GM19395 (cell line): ENCODE measurements around the gene RSKR.
"Not testable (repeated sequence)": the region's sequence is repeated elsewhere in the genome, so short reads cannot be mapped to it uniquely, and the experiment has no call there.

Source experiments
- ATAC-seq: cut with Tn5 transposase; IDR thresholded peaks from one replicate; pipeline ENCODE4 v1.9.1; 2021; ENCODE audit warnings: mild to moderate bottlenecking, moderate library complexity; ENCODE audit not compliant: unreplicated experiment

Gene RSKR, protein sequence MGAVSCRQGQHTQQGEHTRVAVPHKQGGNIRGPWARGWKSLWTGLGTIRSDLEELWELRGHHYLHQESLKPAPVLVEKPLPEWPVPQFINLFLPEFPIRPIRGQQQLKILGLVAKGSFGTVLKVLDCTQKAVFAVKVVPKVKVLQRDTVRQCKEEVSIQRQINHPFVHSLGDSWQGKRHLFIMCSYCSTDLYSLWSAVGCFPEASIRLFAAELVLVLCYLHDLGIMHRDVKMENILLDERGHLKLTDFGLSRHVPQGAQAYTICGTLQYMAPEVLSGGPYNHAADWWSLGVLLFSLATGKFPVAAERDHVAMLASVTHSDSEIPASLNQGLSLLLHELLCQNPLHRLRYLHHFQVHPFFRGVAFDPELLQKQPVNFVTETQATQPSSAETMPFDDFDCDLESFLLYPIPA

DNA sequence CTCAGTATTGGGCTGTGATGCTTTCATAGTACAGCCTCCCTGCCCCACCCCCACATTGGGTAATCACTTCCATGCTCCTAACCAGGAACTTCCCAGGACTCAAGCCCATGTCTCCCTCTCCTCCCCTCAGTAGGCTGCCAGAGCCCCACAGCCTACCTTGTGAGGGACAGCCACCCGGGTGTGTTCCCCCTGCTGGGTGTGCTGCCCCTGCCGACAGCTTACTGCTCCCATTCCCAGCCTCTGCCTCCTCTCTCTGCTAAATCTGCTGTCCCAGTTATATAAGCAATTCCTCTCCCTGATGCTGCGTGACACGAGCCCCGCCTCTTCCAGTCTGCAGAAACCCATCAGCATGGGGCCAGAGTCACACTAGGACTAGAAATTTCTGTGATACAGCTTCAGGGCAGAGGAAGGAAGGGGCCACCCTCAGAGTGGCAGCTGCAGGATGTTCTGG is at the start of gene RSKR:
TSS of gene RSKR (minus strand) at position 255 of the 451 bp plus-strand sequence. CDS start at position 231, 24 bp downstream.
- ATAC-seq: no peak

DNA sequence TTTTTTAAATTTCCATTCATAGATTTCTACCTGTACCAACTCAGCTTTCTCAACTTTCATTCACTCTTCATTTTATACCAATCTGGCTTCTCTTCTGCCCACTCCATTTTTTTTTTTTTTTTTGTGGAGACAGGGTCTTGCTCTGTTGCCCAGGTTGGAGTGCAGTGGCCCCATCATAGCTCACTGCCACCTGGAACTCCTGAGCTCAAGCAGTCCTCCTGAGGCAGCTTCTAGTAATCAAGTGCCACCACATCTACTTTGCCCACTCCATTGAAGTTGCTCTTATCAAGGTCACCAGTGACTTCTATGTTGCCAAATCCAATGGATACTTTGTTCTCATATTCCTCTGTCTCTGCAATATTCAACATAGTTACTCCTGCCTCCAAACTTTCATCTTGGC is 49.7 kb upstream of the RSKR start:
- no peak for ATAC-seq

DNA sequence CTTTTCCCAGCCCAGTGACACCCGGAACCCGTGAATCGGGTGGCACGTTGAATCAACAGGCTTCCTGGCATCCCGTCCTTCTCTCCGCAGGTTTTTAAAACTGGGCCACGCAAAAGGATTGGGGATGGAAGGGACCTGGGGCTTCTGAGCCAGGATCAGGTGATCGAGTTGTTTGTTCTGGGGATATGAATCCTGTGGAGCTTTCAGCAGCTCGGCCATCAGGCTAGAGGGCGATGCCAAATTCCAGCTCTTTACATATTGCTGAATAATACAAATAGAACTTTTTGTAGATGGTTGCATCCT is 48.5 kb upstream of the RSKR start:
- no peak for ATAC-seq

DNA sequence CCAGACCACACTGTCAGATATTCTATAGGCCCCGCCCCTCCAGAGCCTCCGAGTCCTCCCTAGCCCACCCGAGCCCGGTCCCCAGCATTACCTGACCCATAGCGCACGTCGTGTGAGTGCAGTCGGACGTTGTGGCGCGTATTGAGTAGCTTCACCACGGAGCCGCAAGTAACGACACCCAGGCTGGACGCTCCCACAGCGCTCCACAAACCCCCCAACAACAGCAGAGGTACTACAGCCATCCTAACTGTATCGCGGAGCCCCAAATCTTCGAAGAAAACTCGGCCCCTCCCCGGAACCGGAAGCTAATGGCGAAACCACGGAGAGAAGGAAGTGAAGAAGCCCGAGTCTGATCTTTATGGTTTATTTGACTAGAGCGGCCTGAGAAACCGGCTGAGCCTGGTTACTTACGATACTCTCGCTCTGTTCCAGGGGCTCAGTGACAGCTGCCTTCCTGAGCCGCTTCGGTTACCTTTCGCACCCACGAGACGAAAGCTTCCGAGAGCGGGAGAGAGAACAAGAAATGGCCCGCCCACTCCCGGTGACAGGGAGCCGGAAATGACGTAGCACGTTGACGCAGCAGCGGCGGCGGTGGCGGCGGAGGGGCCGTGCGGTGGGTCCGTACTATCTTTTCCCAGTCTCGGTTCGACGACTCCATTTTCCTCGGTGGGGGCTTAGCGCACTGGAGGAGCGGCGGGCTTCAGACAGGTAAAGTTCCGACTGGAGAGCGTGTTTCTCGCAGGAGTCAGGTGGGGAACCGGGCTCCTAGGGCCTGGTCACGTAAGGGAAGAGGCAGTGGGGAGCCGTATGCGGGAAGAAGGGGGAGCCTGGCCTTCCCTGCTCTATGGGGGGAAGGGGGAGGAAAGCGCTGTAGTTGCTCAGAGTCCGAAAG is 47.9 kb upstream of the RSKR start, which contains the start of the genes SDF2 and SUPT6H:
TSS of gene SDF2 (minus strand) at position 272 of the 892 bp plus-strand sequence. CDS start at position 242, 30 bp downstream.
TSS of gene SUPT6H (plus strand) at position 571 of the 892 bp plus-strand sequence. CDS start 11,197 bp downstream, outside the sequence.
- peak; percentile 84 for ATAC-seq

DNA sequence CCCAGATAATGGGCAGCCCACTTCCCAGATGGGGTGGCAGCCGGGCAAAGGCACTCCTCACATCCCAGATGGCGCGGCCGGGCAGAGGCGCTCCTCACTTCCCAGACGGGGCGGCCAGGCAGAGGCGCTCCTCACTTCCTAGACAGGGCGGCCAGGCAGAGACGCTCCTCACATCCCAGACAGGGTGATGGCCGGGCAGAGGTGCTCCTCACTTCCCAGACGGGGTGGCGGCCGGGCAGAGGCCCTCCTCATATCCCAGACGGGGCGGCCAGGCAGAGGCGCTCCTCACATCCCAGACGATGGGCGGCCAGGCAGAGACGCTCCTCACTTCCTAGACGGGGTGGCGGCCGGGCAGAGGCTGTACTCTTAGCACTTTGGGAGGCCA is 45.5 kb upstream of the RSKR start:
- not testable (repeated sequence) for ATAC-seq

DNA sequence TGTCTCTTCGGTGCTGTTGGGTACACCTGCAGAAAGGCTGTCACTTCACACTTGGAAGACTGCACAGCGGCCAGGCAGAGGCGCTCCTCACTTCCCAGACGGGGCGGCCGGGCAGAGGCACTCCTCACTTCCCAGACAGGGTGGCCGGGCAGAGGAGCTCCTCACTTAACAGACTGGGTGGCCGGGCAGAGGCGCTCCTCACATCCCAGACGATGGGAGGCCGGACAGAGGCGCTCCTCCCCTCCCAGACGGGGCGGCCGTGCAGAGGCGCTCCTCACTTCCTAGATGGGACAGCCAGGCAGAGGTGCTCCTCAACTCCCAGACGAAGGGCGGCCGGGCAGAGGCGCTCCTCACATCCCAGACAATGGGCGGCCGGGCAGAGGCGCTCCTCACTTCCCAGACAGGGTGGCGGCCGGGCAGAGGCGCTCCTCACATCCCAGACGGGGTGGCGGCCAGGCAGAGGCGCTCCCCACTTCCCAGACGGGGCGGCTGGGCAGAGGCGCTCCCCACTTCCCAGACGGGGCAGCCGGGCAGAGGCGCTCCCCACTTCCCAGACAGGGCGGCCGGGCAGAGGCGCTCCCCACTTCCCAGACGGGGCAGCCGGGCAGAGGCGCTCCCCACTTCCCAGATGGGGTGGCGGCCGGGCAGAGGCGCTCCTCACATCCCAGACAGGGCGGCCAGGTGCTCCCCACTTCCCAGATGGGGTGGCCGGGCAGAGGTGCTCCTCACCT is 44.9 kb upstream of the RSKR start:
- ATAC-seq: not testable (repeated sequence)

DNA sequence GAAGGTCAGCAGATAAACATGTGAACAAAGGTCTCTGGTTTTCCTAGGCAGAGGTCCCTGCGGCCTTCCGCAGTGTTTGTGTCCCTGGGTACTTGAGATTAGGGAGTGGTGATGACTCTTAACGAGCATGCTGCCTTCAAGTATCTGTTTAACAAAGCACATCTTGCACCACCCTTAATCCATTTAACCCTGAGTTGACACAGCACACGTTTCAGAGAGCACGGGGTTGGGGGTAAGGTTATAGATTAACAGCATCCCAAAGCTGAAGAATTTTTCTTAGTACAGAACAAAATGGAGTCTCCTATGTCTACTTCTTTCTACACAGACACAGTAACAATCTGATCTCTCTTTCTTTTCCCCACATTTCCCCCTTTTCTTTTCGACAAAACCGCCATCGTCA is 44.4 kb upstream of the RSKR start:
- not testable (repeated sequence) for ATAC-seq

DNA sequence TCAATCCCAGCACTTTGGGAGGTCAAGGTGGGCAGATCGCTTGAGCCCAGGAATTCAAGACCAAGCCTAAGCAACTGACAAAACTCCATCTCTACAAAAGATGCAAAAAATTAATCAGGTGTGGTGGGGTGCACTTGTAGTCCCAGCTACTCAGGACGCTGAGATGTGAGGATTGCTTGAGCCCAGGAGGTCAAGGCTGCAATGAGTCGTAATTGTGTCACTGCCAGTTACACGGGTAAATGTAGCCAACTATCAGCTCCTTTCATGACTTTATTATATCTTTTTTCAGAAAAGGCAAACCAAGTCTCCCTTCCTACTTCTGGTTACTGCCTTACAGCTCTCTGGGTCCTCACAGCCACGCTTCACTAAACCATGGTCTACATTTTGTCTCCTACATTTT is 43.8 kb upstream of the RSKR start:
- no peak for ATAC-seq

DNA sequence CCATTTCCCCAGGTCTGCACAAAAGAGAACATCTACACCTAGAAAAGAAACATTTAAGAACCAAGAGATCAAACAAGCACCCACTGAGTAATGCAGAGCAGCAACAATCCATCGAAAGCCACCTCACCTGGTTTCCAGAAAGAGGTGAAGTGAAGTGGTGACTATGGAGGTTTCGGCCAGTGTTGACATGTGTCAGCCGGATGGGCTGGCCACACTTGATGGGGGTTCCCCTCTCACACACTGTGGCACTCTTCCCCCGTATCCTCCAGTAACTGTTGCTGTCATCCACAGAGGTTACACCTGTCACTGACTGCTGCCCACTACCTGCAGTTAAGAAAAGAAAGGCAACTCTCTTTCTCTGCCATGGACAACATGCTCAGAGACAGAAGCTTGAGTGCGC is 41.2 kb upstream of the RSKR start:
- ATAC-seq: no peak

DNA sequence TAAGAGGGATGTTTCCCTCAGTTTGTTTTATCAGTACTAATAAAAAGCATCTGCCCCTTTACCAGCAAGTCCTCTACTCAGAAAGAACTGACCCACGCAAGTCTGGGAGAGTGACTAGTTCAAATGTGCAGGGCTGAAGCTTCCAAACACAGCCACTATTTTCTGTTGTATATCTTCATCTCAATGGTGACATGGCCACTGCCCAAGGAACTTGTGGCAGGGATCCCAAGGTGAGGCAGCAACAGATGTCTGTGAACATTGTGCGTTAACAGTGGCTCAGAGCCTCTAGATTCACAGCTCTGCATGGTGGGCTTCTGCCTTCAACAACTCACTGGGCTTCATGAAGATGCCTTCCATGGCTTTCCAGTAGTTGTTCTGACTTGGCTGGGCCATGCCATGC is 34.7 kb upstream of the RSKR start:
- ATAC-seq: no peak

DNA sequence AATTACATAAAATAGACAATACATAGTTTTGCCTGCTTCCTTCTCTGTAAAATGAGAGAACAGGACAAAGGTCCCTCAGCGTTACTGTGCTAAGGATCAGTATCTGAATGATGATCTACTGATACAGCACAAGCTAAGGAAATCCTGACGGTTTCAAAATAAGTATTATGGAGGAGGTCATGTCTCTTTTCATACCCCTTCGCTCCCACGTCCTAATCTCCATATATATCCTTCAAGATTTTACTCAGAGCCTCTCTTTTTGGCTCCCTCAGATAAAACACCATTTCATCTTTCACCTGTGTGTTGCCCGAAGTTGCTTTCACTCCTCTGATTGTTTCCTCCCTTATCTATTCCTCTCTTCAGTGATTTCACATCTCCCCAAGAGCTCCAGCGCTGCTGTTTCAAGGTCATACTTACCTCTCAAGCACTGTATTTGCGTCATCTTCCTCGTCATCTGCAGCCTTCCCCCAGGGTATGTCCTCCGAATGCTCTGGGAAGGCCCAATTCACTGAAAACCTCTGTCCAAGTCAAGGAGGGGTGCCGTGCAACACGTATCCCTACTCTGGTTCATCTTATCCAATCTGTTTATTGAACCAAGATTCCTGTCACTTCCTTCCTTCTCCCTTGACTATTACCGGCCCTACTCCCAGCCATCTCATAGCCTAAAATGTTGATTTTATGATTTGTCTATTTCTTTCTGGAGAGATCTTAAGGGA is 32.2 kb upstream of the RSKR start:
- no peak for ATAC-seq

DNA sequence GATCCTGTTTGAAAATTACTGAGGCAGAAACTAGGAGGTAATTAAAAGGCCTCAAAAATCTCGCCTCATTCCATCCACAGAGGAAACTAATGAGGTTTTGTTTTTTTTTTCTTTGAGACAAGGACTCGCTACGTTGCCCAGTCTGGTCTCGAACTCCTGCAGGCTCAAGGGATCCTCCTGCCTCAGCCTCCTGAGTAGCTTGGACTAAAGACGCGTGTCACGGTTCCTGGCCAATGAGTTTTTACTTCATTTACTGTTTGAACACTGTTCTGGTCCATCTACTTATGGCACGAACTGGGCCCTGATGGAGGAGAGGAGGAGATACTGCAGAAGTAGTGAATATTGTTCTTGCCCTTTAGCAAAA is 31.6 kb upstream of the RSKR start:
- ATAC-seq: no peak

DNA sequence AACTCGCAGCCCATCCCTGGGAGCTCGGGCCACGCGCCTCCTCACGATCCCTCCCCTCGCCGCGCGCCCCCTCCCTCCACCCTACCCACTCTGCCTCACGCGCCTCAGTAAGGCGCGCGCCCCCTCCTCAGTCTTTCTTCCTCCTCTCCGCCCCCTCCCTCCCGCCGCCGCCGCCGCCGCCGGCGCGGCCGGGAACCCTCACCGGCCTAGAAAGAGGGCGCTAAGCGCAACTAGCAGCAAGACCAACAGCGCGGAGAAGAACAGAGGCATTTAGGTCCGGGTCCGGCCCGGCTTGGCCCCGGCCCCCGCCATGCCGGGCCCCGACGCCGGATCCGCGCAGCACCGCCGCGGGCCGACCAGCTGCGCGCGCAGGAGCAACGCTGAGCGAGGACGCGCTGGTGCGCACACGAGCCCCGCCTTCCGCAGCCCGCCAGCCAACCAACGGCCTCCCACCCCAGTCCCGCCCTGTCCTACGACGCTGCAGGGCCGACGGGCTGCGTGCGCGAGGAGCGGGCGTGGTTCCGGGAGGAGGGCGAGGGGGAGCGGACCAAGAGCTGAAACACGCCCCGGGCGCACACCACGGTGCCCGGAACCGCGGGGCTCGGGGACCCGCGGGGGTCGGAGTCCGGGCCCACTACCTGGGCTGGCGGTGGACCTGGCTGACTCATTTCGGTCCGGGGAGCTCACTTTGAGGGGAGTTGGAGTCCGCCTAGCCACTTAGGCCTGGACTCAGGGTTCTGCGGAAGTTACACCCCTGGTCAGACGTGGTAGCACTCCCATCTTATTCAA is 31.0 kb upstream of the RSKR start, which contains the start of gene BLTP2:
TSS of gene BLTP2 (minus strand) at position 372 of the 789 bp plus-strand sequence. CDS start at position 270, 102 bp downstream.
- ATAC-seq: peak; percentile 84

DNA sequence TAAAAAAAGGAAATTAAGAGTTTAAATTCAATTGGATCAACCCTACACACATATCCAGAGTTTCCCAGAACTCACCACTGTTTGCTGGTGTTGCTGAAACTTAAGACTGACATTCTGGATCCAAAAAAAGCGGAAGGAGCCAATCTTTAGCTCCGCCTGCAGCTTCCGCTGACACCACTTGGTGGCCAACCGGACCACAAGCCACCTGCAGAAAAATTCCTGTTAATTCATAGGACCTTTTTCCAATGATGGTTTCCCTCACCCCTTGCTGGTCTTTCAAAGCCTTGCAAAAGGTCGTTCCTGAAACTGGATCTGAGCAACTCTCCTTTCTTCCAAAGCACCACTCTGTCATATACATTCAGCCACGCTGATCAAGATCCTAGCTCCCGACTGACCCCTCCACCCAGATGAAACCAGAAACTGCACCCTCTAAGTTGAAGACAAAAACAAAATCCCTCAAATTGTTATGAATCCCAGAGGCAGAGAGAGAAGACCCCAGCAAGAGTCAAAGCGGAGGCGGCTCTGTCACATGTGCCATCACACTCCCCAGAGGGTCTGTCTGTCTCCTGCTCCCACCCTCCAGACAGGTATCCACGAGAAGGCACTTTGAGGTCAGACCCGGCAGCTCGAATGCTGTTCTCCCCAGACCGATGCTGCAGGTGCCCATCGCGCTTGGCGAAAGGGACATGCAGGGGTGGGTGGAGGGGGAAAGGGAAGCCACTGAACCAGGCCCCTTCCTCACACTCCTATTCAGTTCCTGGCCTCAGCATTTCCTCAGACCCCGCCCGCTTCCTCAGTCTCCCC is 30.2 kb upstream of the RSKR start:
- ATAC-seq: no peak

DNA sequence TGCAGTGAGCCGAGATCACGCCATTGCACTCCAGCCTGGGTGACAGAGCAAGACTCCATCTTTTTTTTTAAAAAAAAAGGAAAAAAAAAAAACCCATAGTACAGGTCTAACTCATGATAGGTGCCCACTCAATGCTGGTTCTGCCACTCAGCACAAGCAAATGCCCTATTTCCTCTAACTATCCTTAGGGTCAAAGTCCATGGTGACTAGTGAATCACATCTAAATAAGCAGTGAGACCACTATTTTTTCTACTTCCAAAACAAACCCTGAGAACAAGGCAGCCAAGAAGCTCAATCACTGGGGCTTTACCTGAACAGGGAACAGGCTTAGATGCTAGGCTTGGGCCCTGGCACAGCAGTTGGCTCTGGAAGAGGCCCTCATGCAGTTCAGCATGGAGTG is 27.6 kb upstream of the RSKR start:
- ATAC-seq: no peak

DNA sequence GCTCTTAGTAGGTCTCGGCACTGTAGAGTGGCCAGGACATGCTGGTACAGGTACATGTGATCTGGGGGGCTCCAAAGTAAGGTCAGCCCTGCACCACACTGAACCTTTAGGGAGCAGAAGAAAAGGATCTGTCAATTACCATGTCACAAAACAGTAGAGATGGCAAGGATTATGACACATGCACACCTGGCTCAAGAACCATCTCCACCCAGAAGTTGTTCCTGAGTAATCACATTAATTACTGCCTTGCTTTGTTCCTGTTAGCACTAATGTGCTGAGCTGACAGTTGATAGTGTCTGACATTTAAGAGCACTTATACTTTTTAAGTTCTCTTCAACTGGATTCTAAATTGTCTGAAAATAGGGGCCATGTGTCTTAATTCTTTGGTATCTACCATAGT is 21.5 kb upstream of the RSKR start:
- no peak for ATAC-seq

DNA sequence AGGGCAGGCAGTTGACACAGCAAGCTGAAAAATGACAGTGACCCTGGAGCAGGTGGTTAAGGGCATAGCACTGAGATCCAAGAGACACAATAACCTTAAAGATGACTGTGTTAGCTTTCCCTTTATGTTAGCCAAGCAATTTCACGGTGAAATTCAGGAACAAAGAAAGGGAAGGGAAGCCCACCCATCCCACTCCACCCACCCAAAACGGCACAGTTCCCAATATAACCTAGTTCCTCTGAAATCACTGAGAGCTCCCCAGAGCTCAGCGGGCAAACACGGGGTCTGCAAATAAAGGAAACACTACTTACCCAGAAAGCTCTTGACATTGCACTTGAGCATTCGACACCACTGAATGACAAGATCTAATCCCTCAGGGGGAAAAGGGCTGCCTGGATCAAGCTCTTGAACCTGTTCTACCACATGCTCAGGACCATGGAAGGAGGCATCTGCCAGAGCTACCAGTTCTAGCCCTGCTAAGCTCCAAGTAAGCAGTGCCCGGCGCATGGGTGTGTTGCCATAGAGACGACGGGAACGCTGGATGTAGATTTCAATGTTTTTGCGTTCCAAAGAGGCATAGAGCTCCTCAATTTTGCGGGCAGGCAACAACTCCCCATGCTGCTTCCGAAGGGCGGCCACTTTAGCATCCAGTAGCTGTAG is 20.4 kb upstream of the RSKR start:
- ATAC-seq: no peak

DNA sequence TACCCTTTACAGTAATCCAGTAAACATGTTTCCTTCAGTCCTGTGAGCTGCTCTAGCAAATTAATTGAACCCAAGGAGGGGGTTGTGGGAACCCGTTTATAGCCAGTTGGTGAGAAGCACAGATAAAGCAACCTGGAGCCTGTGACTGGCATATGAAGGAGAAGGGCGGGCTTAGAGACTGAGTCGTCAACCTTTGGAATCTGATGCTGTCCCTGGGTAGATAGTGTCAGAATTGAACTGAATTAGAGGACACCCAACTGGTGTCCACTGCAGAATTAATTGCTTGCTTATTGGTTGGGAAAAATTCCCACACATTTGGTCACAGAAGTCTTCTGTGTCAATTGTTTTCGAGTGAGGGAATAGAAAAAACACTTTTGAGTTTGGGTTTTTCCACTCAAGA is 12.8 kb upstream of the RSKR start:
- ATAC-seq: no peak
